ENCODE results near the gene RIN2.

RIN2 gene

GRCh38 chr20:19767070-19767469 lies 9.0 kb downstream of the RIN2 start:
- no peak for DNase-seq

GRCh38 chr20:19768325-19768842 lies 10.3 kb downstream of the RIN2 start:
- no peak for DNase-seq

- DNase-seq: no peak
Measured at GRCh38 chr20:19769507-19769906, 11.4 kb downstream of the RIN2 start.

GRCh38 chr20:19770375-19770774 lies 12.3 kb downstream of the RIN2 start:
- DNase-seq: no peak

DNA sequence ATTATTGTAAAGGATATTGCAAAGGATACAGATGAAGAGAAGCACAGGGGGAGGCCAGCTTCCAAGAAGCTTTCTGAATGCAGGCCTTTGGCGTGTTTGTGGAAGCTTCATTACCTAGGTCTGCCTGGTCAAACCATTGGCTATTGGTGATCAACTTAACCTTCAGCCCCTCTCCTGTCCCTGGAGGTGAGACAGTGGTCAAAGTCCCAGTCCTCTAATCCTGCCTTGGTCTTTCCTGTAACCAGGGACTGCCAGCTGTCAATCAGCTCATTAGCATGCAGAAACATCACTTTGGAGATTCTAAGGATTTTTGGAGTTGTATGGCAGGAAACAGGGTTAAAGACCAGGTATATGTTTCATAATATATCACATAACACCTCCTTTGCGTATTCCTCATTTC lies 13.0 kb downstream of the RIN2 start:
- DNase-seq: no peak

- DNase-seq: no peak
Measured at GRCh38 chr20:19773471-19773870, 15.4 kb downstream of the RIN2 start.

GRCh38 chr20:19774135-19774933 lies 16.3 kb downstream of the RIN2 start:
- DNase-seq: no peak

- DNase-seq: peak; percentile 54
Measured at GRCh38 chr20:19775353-19776253, 17.5 kb downstream of the RIN2 start.

DNA sequence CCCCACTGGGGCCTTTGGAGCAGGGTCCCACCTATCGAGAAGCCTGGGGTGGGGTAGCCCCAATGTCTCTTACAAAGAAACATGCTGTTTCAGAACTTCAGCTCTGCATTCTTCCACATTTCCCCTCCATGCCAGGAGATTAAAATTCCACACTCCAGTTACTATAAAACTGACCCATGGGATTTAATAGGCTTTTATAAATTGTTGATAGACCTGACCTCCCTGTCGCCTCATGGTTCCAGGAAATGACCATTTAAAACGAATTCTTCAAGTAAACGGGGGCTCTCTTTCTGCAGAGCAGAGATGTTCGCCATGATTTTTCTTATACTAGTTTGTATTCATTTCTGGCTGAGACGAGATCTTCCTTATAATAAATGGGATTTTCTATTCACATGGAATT lies 19.3 kb downstream of the RIN2 start:
- no peak for DNase-seq

GRCh38 chr20:19777981-19778380 lies 19.9 kb downstream of the RIN2 start:
- no peak for DNase-seq

GRCh38 chr20:19778404-19778803 lies 20.3 kb downstream of the RIN2 start:
- DNase-seq: no peak

DNA sequence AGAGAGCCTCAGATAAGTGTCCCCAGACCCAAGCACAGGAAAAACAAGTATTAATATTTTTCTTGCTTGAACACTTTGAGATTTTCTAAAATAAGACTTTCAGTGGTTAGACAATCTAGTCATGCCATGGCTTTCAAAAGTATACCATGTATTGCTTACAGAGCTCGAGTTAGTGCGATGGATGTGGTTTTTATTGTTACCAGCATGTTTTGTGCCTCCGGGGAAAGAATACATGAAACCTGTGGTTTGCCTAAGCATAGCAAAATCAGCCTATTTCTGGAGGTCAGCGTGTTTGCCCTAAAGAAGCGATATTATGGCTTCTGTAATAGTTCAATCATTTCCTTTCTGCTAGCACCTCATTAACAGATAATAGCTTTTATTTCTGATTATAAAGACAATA lies 21.6 kb downstream of the RIN2 start:
- no peak for DNase-seq

- no peak for DNase-seq
Measured at GRCh38 chr20:19780261-19780660, 22.2 kb downstream of the RIN2 start.

DNA sequence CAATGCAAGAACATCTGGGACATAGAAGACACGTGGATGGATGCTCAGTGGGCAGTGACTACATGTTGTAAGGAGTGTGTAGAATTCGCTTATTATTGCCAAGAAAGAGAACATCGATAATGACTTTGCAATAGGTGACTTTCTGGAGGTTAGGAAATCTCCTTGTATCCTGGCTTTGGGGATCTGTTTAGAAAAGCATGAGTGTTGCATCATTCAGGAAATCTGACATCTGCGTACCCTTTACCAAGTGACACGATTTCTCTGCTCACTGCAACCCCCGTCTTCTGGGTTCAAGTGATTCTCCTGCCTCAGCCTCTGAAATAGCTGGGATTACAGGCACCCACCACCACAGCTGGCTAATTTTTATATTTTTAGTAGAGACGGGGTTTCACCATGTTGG lies 23.2 kb downstream of the RIN2 start:
- DNase-seq: no peak

DNA sequence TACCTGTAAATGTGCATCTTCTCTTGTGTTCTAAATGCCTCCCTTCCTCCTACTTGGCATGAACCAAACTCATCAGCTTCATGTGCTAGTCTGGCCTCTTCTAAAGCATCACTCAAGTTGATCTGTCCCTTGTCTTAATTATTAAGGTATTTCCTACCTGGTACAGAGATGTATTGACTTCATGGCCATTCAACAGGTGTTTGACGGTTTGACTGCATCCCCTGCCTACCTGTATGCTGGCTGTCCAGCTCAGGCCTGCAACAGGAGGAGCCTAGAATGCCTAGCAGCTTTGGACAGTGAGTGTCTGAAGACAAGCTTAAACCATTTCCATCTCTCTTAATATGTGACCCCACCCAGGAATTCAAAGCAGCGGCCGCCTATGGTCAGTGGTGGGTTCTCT lies 24.6 kb downstream of the RIN2 start:
- DNase-seq: no peak

- peak; percentile 66 for DNase-seq
Measured at GRCh38 chr20:19783966-19784401, 25.9 kb downstream of the RIN2 start.

DNA sequence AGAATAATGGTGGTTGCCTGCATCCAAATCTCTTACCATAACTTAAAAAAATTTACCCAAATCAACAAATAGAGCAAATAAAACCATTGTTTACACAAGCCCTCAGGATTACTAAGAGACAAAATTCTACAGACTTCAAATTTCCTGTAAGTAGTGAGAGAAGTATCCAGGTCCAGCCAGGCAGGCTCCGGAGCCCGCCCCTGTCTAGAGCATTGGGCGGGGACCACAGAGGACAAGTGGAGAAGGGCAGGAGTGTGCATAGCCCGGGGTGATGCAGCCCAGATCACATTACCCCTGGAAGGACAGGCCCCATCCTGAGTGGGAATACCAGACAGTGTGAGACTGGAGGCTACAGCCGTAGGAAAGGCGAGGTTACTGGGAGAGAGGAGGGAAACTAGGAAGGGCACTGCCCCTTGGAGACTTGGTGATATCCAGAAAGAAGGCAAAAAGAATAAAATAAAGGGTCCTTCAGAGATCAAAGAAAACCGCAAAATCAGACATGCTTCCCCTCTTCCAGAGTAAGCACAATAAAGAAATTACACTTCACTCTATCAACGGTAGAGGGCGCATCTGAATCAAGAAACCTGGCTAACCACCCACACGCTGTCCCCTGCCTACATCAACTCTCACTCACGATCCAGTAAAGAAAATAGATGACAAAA lies 26.6 kb downstream of the RIN2 start:
- DNase-seq: peak; percentile 85

DNA sequence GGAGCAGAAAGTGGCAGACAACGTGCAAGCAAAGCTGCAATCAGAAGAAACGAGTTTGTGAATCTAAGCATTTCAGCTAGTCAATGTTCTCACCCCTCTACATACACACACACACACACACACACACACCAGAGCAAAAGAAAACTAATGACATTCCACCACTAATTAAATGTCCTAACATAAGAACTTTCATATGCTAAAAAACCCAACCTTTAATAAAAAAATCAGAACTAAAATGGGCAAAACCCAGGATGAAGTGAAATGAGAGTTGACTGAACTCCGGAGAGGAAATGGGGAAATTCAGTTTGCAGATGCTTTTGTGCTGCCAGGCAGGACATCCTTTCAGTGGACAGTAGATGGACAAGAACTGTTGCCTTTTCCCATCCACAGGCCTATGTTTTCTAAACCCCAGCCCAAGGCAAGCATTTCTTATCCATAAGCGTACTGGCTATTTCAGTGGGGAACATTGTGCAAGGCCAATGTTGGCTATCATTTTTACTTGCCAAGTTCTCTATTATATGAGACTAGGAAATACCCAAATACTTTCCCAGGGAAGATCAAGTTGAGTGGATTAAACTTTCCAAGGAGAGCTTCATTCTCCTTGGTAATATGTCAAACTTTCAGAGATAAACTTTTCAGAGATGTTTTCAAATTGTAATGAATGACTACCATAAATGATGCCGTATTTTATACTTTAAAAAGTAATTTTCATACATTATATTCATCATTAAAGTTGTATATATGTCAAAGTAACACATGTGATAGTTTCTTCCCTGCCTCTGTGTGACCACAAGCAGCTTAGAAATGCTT lies 27.3 kb downstream of the RIN2 start:
- no peak for DNase-seq

GRCh38 chr20:19785983-19786285 lies 27.9 kb downstream of the RIN2 start:
- DNase-seq: no peak

- DNase-seq: peak; percentile 79
Measured at GRCh38 chr20:19786311-19786710, 28.3 kb downstream of the RIN2 start.

GRCh38 chr20:19787366-19787765 lies 29.3 kb downstream of the RIN2 start:
- no peak for DNase-seq

- no peak for DNase-seq
Measured at GRCh38 chr20:19789009-19789408, 31.0 kb downstream of the RIN2 start.

DNA sequence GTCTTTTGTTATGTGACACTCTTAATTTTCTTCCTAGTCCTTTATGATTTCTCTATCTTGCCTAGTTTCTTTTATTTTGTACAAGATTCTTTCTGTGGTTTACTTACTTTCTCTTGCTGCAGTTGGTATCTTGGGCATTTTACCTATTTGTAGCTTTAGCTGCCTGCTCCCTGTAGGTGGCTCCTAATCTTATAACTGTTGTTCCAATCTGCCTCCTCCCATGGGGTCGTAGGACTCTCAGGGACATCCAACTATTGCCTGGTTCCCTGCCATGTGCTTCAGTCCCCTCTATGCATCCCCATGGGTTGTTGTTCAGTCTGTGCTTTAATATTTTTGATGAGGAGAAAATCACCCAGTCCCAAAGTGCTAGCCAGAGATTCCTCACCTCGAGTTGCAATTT lies 31.4 kb downstream of the RIN2 start:
- no peak for DNase-seq
